HG03196 (cell line): ENCODE data around the gene KCNJ5.

Experiments
- ATAC-seq: cut with Tn5 transposase; IDR thresholded peaks from one replicate; pipeline ENCODE4 v1.9.1; 2021; ENCODE audit not compliant: unreplicated experiment

KCNJ5 gene

GRCh38 chr11:128890543-128891368 lies at the start of gene KCNJ5:
KCNJ5 (plus strand) TSS chr11:128891356; CDS start chr11:128911274, 19,918 bp downstream.
- no peak for ATAC-seq

- ATAC-seq, result no peak
These were observed 49.6 kb upstream of the KCNJ5 start for GRCh38 chr11:128841461-128842072.

DNA sequence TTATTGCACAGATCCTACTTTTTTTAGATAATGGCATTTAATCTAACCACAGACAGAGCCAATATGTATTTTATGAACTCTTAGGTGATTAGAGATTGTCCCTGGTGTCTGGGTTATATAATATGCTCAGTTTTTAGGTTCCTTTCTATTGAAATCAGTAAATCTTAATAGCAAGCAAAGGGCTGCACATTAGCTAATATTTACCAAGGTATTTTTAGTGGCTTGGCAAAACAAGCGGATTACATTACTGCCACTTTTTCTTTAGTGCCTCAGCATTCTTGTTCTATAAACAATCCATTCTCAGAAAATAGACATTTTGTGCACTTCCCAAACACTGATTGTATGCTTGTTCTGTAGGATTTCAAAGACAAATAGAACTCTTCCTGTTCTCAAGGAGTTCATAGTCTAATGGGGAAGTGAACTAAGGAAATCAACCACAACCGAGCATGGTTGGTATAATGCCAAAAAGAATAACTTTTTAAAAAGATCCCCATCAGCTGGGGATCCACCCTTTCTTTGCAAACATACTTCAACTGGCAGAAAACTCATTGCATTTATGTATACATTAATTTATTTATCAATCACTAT lies 47.9 kb upstream of the KCNJ5 start:
- ATAC-seq, result no peak

- ATAC-seq, result no peak
These were observed 45.8 kb upstream of the KCNJ5 start for GRCh38 chr11:128845334-128845780.

GRCh38 chr11:128846985-128847384 lies 44.2 kb upstream of the KCNJ5 start:
- no peak for ATAC-seq

- ATAC-seq, result peak; percentile 78
These were observed 42.2 kb upstream of the KCNJ5 start for GRCh38 chr11:128848815-128849455.

DNA sequence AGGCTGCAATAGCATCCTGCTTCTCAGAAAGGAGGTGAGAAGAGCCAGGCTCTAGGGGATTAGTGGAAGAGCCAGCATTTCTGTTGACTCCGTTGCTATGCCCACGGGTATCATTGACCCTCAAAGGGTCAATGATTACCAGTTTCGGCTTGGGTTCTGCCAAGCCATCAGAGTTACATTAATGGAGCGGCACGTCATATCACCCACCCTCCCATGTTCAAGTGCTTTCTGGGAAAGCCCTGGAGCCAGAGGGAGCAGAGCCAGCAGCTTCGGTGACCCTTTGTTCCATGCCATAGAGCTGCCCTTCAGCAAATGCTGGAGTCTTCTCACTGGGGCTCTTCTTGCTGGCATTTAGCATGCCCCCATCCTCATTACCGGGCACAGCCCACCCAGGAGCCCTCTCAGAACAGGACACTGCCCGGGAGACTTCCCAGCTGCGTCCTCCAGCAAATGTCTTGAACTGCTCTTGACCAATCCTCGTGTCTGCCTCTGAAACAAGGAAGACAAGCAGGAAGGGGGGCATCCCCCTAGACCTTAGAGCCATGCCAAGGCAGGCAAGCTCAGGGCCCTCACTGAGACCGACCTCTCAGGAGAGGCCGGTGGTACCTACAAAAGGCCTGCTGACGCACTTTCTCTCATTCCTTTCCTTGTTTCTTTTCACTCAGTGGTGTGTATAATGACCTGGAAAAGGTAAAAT lies 38.7 kb upstream of the KCNJ5 start:
- no peak for ATAC-seq

GRCh38 chr11:128853559-128853958 lies 37.6 kb upstream of the KCNJ5 start:
- no peak for ATAC-seq

- no peak for ATAC-seq
These were observed 36.3 kb upstream of the KCNJ5 start for GRCh38 chr11:128854841-128855240.

GRCh38 chr11:128856241-128856640 lies 34.9 kb upstream of the KCNJ5 start:
- no peak for ATAC-seq

- ATAC-seq, result no peak
These were observed 33.8 kb upstream of the KCNJ5 start for GRCh38 chr11:128857341-128857740.

DNA sequence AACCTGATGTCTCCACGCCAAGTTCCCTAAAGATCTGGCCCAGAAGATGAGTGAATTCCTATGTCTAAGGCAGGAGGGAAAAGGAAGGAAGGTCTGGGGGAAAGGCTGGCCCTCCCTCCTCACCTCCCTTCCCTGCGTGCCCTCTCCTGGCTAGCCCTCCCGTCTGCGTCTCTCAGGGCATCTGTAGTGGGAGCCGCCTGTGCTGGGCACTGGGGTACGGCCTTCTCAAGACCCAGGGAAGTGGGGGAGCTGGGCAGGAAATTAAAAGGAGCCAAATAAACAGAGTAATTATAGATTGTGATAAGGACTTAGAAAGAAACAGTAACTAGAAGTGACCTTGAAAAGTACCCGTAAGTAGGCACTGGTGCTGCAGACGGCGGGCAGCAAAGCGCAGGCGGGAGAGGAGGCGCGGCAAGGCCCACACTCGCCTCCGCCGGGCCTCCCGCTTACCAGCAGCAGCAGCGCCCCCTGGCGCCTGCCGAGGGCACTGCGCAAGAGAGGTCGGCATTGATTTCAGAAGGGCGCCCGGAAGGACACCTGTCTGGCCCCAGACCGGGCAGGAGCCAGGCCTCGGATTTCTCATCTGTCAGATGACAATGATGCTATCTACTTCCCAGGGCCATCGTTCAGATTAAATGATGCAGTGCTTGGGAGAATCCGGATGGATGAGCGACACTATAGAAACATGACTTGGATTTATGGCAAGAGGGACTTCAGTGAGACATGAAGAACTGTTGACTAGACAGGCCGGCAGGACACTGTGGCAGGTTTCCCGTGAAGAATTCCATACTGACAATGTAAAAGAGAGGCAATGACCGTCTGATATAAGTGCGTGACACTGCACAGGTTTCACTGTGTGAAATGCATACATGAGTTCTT lies 31.4 kb upstream of the KCNJ5 start:
- no peak for ATAC-seq

- no peak for ATAC-seq
These were observed 30.4 kb upstream of the KCNJ5 start for GRCh38 chr11:128860571-128861361.

DNA sequence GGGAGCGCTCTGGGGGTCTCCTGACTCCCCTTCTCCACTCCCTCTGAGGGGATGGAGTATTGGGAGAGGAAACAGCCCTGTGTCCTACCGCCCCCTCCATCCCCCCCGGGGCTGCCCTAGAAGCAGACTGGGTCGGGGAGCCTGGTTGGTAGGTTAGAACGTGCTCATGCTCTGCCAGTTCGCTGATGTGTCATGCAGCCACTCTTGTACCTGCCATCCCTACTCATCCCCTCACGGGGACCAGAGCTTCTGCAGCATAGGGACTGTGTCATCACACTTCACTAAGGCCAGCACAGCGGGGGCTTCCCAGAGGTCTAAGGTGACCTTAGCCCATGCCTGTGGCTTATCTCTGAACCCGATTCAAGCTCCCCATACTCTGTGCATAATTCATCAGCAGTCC lies 28.8 kb upstream of the KCNJ5 start:
- ATAC-seq, result no peak

DNA sequence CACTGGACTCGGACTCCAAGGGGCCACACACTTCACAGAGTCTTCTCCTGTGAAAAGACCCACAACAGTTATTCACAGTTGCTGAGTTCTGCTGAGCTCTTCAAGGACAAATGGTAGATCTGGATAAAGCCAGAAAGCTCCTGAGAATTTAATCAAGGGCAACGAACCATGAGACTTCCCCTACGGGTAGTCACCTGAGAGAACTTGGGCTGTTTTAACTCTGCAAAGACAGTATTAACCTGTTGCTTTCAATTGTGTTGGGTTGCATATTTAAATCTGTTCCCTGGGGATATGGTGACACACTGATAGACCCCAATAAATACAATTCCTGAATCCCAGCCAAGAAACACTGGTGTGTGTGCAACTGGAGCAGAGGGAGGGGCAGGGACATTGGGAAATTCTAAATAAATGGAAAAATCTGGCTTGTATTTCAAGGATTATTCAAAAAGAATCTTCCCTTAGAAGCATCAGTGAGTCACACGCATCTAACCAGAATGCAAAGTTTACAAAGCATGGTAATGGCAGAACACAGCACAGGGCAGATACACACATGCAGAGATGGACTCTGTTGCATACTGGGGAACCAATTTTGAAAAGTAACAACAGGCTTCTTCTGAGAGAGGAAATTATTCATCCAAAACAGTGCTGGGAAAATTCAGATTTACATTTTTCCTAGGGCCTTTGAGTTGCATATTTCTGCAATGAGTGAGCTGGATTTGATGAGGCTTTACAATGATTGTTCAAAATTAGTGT lies 28.1 kb upstream of the KCNJ5 start:
- no peak for ATAC-seq

GRCh38 chr11:128865490-128865889 lies 25.7 kb upstream of the KCNJ5 start:
- ATAC-seq, result no peak

DNA sequence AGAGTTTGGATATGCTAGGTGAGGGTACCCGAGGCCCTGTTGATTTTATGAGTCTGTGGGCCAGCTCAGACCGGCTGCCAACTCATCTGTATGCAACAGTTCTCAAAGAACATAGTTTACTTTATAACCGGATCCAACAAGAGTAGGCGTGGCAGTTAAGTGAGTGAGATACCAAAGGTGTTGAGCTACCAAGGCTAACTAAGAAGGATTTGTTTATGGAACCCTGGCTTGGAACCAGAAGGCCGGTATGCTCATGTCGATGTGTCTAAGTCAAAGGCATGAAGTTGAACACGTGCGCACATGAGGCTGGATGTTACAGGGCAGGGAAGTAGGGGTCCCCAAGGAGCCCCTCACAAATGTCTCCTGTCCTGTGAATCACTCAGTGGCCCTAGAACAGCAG lies 23.9 kb upstream of the KCNJ5 start, which contains the start of gene KCNJ1:
KCNJ1 (minus strand) TSS at position 20 of the 400 bp plus-strand sequence. CDS start 27,053 bp downstream, outside the sequence.
- no peak for ATAC-seq
